Retinal pigment epithelial cell (primary cell): ENCODE data around the gene FBXO42.

Source experiments
- DNase-seq: peaks from one replicate; pipeline ENCODE4 v3.0.0-alpha.2; 2010; ENCODE audit warnings: low read depth
- H3K4me3 ChIP-seq: 2 replicates; pipeline ENCODE4 v1.5.1; 2011; ENCODE audit warnings: mild to moderate bottlenecking, low read length, control low read depth, moderate library complexity
- CTCF ChIP-seq: conservative IDR thresholded peaks from 2 replicates; pipeline ENCODE4 v1.5.1; 2011; ENCODE audit warnings: low read depth, low read length, control low read depth, inconsistent platforms

Gene FBXO42

DNA sequence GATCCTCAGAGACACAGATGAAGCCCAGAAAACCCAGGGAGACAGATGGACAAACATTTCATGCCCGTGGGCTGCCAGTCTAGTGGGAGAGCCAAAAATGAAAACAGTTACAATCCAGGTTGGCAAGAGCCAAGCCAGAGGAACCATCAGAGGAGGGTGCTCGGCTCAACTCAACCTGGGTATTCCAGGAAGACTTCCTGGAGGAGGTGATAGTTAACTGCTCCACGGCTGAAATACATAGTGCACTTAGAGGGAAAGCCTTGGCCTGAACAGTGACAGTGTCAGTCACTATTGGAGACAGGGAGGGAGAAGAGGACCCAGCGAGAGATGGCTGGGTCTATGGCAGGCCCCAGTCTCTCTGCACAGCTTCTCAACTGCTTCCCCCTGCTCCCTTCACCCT lies 141.7 kb downstream of the FBXO42 start:
- TF ChIP-seq CTCF: no peak
- DNase-seq: no peak
- H3K4me3 ChIP-seq: no peak overlapping the region

- no peak overlapping the region for H3K4me3 ChIP-seq
- no peak for TF ChIP-seq CTCF
- no peak for DNase-seq
Measured at GRCh38 chr1:16209847-16210407, 142.4 kb downstream of the FBXO42 start.

DNA sequence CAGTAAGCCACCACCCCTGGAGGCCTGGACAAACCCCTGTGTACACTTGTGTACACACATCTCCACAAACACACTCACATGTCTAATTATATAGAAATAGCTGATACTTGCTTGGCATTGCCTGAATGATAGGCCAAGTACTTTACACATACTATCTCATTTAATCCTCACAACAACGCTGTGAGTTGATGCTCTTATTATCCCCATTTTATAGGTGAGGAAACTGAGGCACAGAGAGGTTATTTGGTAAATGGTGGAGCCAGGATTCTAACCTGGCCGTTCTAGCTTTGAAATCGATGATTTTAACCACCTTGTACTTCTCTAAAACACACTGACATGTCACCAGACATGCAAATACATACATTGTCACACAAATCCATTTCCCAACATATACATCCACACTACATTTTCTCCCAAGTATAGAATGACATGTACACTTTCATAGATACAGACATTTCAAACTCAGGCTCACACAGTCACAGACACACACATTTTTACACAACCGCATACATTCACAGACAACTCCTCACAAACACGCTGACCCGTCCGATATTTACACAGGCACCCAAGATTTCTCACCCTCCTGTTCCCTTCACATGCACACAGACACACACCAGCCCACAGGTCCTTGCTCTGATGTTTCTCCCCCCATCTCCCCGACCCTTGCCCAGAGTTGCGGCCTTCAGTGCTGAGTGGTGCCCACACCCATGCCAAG lies 143.0 kb downstream of the FBXO42 start:
- DNase-seq: no peak
- H3K4me3 ChIP-seq: no peak overlapping the region
- TF ChIP-seq CTCF: no peak

GRCh38 chr1:16208270-16208987 lies 143.9 kb downstream of the FBXO42 start:
- no peak for TF ChIP-seq CTCF
- DNase-seq: no peak

GRCh38 chr1:16207318-16208269 lies 144.7 kb downstream of the FBXO42 start:
- TF ChIP-seq CTCF: no peak
- peak overlapping the region; percentile 47 for H3K4me3 ChIP-seq
- DNase-seq: no peak

More at GRCh38 chr1:16208270-16208987, 143.9 kb downstream of the FBXO42 start:
- no peak overlapping the region for H3K4me3 ChIP-seq

- no peak for TF ChIP-seq CTCF
- peak overlapping the region; percentile 47 for H3K4me3 ChIP-seq
Measured at GRCh38 chr1:16206547-16207317, 145.5 kb downstream of the FBXO42 start.

More at GRCh38 chr1:16206547-16207317, 145.5 kb downstream of the FBXO42 start:
- peak; percentile 94 for DNase-seq
